T follicular helper cell (primary cell): Measurements from ENCODE around the gene GBP4.
"Not testable (repeated sequence)": the region's sequence is repeated elsewhere in the genome, so short reads cannot be mapped to it uniquely, and the experiment has no call there.

Source experiments
- DNase-seq: peaks from one replicate; pipeline ENCODE4 v3.0.0-alpha.2; 2020; ENCODE audit warnings: low read depth
- total RNA-seq, 2 experiments: gene quantifications; one replicate each; lab custom pipeline; 2026; lab: John Stamatoyannopoulos, UW

GBP4 gene
- total RNA-seq = 108 to 618 reads per million in 2 experiments

DNA sequence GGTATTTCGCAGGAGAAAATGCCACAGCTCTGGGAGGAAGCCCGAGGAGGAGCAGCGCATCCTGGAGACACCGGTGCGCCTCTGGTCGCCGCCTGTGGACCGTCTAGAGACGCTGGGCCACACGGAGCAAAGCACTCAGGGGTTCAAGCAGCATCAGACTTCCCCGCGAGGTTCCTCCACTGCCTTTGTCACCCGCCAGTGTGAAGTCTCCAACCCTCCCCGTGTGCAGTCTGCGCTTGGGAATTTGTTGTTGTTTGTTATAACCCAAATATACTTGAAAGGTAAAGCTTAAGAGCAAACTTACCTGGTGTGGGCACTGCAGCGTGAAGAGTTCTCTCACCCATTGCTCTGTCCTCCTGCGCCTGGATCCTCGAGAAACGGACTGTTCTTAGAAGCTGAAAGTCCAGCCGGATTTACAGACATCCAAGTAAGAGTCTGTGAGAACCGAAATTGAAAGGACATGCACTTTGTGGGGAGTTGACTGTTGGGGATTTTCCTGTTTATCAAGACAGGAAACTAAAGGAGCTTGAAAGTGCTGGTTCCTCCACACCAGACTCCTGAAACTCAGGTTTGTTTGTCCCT is at the start of gene GBP4:
Gene GBP4, minus strand, starts transcription at position 452 of the 582 bp plus-strand sequence. Its CDS starts 108 bp downstream, at position 344.
- DNase-seq = peak; percentile 4

DNA sequence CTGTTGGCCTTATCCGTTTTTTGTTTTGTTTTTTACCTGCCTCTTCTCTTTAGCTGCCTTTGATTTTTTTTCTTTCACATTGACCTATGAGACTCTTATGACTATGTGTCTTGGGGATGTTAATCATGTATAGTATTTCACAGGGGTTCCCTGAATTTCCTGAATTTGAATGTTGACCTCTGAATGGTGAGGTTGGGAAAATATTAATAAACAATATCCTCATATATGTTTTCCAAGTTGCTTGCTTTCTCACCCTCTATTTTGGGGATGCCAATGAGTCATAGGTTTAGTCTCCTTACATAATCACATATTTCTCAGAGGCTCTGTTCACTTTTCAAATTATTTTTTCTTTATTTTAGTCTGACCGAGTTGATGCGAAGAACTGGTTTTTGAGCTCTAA is 44.3 kb upstream of the GBP4 start:
- DNase-seq = no peak

DNA sequence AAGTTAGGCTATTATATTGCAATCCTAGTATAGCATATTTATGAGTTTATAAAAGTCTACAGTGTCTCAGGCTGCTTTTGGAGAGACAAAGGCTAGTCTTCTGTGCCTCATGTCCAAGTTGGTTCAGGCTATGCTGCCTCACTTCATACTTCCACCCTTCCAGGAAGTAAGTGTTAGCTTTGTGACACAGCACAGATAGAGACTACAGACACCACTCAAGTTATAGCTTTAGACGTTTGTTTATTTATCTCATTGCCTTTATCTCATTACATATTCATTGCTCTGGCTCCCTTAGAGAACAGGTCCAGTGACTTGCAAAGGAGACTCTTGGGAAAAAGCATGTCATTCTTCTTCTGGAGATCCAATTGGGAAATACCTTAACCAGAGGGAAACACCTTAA is 22.6 kb upstream of the GBP4 start:
- no peak for DNase-seq

- DNase-seq = not testable (repeated sequence)
Observed at GRCh38 chr1:89219851-89220250, 21.1 kb upstream of the GBP4 start.

DNA sequence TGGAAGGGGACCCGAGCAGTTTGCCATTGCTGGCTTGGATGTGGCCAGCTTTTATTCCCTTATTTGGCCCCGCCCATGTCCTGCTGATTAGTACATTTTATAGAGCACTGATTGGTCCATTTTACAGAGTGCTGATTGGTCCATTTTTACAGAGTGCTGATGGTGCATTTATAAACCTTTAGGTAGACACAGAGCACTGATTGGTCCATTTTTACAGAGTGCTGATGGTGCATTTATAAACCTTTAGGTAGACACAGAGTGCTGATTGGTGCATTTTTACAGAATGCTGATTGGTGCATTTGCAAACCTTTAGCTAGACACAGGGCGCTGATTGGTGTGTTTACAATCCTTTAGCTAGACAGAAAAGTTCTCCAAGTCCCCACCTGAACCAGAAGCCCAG is 20.2 kb upstream of the GBP4 start:
- not testable (repeated sequence) for DNase-seq

- DNase-seq = no peak
Observed at GRCh38 chr1:89213347-89213746, 14.6 kb upstream of the GBP4 start.

DNA sequence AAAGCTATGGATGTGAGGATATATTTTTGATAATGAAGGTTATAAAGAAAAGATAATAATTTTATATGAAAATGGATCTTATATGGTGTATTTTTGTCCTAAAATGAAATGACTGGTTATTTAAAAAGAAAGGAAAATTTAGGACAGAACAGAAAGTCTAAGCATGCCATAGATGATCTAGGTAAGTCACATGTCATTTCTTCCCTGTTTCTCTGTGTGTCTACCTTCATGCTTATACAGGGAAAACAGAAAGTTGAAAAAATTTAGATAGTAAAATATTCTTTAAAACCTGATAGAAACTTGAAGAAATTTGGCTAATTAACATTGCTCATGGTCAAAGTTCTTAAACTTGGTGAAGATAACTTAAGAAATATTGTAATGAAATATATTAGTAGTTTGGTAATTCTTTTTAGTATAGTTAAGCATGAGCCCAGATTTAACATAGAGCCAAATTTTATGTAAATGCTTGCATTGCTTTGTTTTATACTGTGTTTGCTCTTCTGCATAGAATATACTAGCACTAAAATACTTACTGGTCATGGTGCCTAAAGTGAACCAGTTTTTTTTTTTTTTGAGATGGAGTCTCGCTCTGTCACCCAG is 12.4 kb upstream of the GBP4 start:
- no peak for DNase-seq

GRCh38 chr1:89206373-89206772 is 7.6 kb upstream of the GBP4 start:
- no peak for DNase-seq

GRCh38 chr1:89203166-89203565 is 4.4 kb upstream of the GBP4 start:
- DNase-seq = no peak

DNA sequence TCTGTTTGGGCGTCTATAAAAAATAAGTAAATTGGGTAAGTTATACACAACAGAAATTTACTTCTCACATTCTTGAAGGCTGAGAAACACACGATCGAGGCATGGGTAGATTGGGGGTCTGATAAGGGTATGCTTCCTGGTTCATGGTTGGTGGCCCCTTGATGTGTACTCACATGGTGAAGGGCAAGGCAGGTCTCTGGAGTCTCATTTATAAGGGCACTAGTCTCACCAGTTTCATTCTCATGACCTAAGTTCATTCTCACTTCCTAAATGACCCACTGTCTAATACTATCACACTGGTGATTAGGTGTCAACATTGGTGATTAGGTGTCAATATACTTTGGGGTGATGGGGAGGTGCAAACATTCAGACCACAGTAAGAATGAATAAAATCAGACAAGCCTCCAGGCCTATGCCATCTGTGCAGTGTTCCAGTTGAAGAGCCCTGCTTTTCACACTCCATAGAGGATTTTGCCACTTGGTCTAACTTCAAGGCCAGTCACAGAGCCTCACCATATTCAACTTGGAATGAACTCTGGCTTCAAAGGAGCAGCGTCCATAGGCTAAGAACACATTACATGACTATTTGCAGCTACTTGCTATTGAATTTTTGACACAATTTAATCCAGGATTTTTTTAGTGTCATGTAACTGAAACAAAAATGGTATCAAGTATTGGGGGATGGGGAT is 2.5 kb upstream of the GBP4 start:
- DNase-seq = no peak

DNA sequence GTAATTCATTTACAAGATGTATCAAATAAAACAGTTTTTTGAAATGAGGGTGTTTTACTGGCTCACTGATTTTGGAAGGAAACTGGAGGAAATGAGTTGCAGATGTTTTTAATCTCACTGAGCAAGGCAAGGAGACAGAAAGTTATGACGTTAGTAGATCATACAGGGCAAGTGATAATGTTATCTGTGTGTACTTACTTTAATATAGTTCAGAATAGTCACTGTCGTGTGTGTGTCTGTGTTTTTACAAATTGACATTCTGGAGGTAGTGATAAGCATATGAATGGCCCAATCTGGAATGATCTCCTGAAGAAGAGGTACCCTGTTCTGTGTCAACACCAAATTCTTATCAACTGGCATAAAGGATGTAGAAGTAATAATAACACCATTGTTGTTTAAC is 1.9 kb upstream of the GBP4 start:
- DNase-seq = no peak

GRCh38 chr1:89199525-89200031 is 836 bp upstream of the GBP4 start:
- DNase-seq = no peak

DNA sequence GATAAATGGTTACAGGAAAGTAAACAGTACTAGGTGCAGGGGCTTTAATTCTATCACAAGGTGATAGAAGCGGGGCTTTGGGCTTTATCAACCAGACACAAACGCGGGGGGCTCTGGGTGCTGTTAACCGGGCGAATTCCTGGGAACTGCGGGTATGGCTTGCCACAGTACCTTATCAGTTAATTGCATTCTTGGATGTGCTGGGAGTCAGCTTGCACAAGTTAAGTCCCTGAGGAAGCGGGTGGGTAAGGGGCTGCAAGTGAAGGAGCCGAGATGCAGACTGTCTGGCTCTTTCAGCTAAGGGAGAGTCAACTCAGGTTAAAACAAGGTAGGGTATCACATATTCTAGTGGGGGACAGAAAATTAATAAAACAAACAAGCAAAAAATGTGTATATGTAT is 661 bp downstream of the GBP4 start:
- no peak for DNase-seq

- DNase-seq = no peak
Observed at GRCh38 chr1:89195476-89195875, 3.3 kb downstream of the GBP4 start.

DNA sequence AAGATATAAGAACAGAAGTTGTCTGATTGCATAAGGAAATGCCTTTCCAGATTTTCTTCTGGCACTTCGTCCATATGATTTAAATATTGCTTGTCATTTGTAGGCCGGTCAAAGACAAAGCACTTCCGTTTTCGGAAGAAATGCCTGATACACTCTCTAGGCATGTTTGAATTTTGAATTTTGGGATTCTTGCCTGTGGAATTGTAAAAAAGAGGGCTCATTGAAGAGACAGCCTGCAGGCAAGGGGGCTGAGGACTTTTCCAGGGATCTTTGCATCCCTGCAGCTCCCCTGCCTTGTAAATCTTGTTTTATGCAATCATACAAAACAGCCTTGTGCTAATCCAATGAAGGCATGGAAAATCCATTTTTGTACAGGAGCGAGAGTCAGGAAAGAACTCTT is 7.4 kb downstream of the GBP4 start:
- no peak for DNase-seq

DNA sequence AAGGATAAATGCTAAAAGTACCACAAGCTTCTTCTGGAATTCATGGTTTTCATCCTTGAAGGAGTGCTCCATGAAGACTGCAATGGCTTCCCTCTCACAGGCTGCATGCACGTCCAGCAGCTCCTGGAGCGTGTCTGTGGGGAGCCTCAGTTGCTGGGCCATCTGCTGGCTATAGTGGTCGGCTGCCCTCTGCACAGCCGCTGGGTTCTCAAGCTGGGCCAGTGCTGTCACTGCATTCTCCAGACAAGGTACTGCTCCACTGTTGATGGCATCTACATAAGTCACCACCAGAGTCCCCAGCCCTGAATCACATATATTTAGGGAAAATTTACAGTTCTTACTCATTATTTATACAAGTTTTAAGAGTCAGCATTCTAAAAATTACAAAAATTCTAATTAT is 8.7 kb downstream of the GBP4 start:
- no peak for DNase-seq

DNA sequence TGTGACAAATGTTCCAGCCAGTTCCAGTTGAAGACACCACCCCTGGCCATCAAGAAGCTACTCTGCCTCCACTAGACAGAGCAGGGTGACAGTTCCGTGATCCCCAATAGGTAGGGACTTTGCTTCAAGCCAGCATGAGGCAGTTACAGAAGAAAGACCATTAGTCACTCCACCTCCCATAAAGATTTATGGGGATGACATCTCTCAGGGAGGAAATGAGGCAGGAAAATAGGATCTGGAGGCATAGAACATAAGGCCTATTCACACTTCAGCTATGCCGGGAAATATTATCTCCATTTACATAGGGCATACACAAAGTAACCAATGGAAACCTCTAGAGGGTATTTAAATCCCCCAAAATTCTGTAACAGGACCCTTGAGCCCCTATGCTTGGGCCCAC is 19.4 kb downstream of the GBP4 start:
- no peak for DNase-seq

GRCh38 chr1:89176971-89177370 is 21.8 kb downstream of the GBP4 start:
- no peak for DNase-seq

GRCh38 chr1:89175601-89176256 is 23.0 kb downstream of the GBP4 start, which contains the start of gene GBP7:
GBP7 (minus strand) TSS chr1:89176003; CDS start chr1:89171935, 4,068 bp downstream.
- DNase-seq = no peak

DNA sequence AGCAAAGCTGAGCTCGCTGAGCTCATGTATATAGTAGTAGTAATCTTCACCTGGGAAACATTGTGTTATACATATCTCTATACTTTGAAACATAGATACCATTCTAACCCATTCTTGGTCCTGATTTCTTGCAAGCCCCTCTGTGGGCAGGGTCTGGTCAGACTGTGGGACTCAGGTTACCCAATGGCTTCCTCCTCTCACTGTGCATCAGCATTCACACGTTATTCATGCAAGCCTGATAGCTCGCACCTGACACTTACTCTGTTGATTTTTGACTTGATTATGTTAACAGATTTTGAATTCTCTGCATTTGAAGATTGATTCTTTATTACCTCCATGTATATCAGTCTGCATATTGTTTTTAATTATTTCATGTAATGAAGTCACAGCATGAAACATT is 24.3 kb downstream of the GBP4 start:
- no peak for DNase-seq

DNA sequence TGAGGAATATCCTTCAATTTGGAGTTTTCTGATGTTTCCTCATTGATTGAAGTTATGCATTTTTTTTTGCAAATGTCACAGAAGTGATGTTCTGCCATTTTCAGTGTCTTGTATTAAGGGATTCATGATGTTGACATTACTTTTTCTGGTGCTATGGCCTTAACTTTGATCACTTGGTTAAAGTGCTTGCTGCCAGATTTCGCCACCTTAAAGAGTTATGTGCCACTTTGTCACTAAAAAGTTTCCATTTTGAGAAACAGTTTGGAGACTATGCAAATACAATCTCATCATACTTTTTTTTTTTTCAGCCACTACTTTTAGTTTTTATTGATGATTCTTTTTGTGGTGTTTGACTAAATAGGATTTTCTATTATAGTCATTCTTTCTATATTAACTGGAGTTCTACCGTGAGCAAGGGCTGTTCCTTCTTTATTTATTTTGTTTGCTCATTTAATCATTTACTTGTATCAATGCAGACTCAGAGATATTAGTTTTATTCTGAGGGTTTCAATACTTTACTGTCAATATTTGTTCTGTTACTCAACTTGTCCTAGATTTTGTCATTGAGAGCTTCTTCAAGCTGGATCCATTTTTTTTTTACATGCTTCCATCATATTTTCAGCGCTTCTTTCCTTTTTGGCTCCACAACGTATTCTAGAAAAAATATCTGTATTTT is 26.1 kb downstream of the GBP4 start:
- no peak for DNase-seq

DNA sequence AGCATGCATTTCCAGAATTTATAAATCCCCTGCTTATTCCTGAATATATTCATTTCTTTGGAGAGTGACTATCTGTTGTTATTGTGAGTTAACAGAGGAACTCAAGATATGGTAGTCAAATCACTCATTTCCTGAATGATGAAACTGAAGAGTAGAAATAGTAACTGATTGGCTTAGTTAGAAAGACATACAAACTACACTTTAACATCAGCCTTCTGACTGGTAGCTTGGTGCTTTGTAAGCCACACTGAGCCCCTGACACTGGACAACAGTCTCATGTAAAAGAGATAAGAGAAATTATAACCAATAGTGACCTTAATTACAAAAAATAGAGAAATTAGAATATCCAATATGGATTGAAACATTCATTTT is 27.7 kb downstream of the GBP4 start:
- no peak for DNase-seq
